ENCODE data around the gene ADGRA3. TPM values are rescaled to one million over a fixed set of nuclear protein-coding genes. Genes with fewer than 3 reads are reported as not detected.

Gene ADGRA3
- 10 to 100 TPM; 18.2 to 43.9 (median 22.0) TPM for total RNA-seq
- 10 to 100 TPM in 1 of 2 donors, 1 to 10 TPM in 1; 9.6 to 11.2 TPM for polyA plus RNA-seq
- long read RNA-seq, donor 1, full-length matches to known transcripts: 30 of 46 reads
- long read RNA-seq, donor 1, partial matches to known transcripts: 11 of 46 reads
- long read RNA-seq, donor 1, other reads (novel, unspliced or antisense): 5 of 46 reads
- long read RNA-seq, donor 2, partial matches to known transcripts: 5 of 5 reads
- long read RNA-seq, donor 2, other reads (novel, unspliced or antisense): 0 of 5 reads
- long read RNA-seq, donor 3, full-length matches to known transcripts: 41 of 64 reads
- long read RNA-seq, donor 3, partial matches to known transcripts: 8 of 64 reads
- long read RNA-seq, donor 3, other reads (novel, unspliced or antisense): 15 of 64 reads

GRCh38 chr4:22515888-22516541 lies at the start of gene ADGRA3:
TSS of gene ADGRA3 (minus strand) at chr4:22516066. CDS start at chr4:22515784, 282 bp downstream.
- ATAC-seq (peak; percentile 75 to 96 (median 91)), DNase-seq (peak; percentile 77 to 88 (median 82))
- intact Hi-C loops (cut with DNase I): loop anchor here in 4 of 10 donors (5.0 to 10.0 kb wide), 3 partner anchors 49 to 81 kb away; no protein-coding TSS in a partner anchor
- WGBS, 4 donors: 0 to 1% (median 0%) methylated on average over 22 to 74 of the region's 74 CpGs
- Histone ChIP-seq H3K27ac (peak within 1 kb of the TSS; percentile 53 to 91 (median 83)), H3K36me3 (no peaks in the 10 kb centered on the region), H3K4me1 (peaks cover 0 to 24% (median 12%) of the 10 kb centered on the region in 12 donors), H3K4me3 (peak within 1 kb of the TSS; percentile 37 to 85 (median 62)), H3K9me3 (no peaks in the 10 kb centered on the region), H3K27me3 (peaks cover 0 to 13% (median 0%) of the 10 kb centered on the region in 9 donors)
- TF ChIP-seq CTCF (IDR thresholded peaks at IDR 0.05) (no peak), POLR2A (IDR thresholded peaks at IDR 0.05) (peak in 1 of 2 donors; percentile 43)

- Histone ChIP-seq H3K4me3 (no peak overlapping the region), H3K27me3 (no peaks in the 10 kb centered on the region), H3K4me1 (no peaks in the 10 kb centered on the region), H3K27ac (no peak overlapping the region), H3K36me3 (no peaks in the 10 kb centered on the region), H3K9me3 (peaks cover 0 to 13% (median 0%) of the 10 kb centered on the region in 12 donors)
- TF ChIP-seq CTCF (IDR thresholded peaks at IDR 0.05): no peak
- TF ChIP-seq POLR2A (IDR thresholded peaks at IDR 0.05): no peak
- intact Hi-C loops (cut with DNase I): no loop called here
- no peak for ATAC-seq
- no peak for DNase-seq
Measured at GRCh38 chr4:22556495-22556894, 40.6 kb upstream of the ADGRA3 start.

- TF ChIP-seq CTCF (IDR thresholded peaks at IDR 0.05) (no peak), POLR2A (IDR thresholded peaks at IDR 0.05) (no peak)
- DNase-seq (no peak), ATAC-seq (no peak)
- no peaks in the 10 kb centered on the region for H3K36me3 ChIP-seq
- H3K4me1 ChIP-seq: no peaks in the 10 kb centered on the region
- no peaks in the 10 kb centered on the region for H3K27me3 ChIP-seq
- H3K27ac ChIP-seq: no peak overlapping the region
- WGBS, 4 donors: 54 to 75% (median 60%) methylated on average over 2 of the region's 2 CpGs
- intact Hi-C loops (cut with DNase I): no loop called here
- peaks cover 0 to 13% (median 0%) of the 10 kb centered on the region in 12 donors for H3K9me3 ChIP-seq
- H3K4me3 ChIP-seq: no peak overlapping the region
Measured at GRCh38 chr4:22554670-22555069, 38.8 kb upstream of the ADGRA3 start.

GRCh38 chr4:22553560-22553959 lies 37.7 kb upstream of the ADGRA3 start:
- 86 to 95% (median 90%) methylated on average over 3 of the region's 3 CpGs for WGBS, 4 donors
- H3K27me3 ChIP-seq: no peaks in the 10 kb centered on the region
- H3K9me3 ChIP-seq: peaks cover 0 to 8% (median 0%) of the 10 kb centered on the region in 12 donors
- no peaks in the 10 kb centered on the region for H3K36me3 ChIP-seq
- TF ChIP-seq CTCF (IDR thresholded peaks at IDR 0.05) (no peak), POLR2A (IDR thresholded peaks at IDR 0.05) (no peak)
- no peaks in the 10 kb centered on the region for H3K4me1 ChIP-seq
- intact Hi-C loops (cut with DNase I): no loop called here
- ATAC-seq (no peak), DNase-seq (no peak)
- H3K4me3 ChIP-seq: no peak overlapping the region
- no peak overlapping the region for H3K27ac ChIP-seq

All from heart left ventricle (tissue), 16 donors.